Calu3 (cell line): ENCODE measurements around the gene SRGAP3. TPM values are rescaled to one million over a fixed set of nuclear protein-coding genes. Genes with fewer than 3 reads are reported as not detected.

Experiments
- BruUV-seq: library from RNA; stranded (reverse); fragments of 400-500 nt; replicated peaks from 2 replicates; lab custom pipeline; 2021; lab: Mats Ljungman, UMichigan
- CTCF ChIA-PET: fragments of 300-600 bp; sonication (Branson Sonifier 250); formaldehyde crosslinking; loops from one replicate; lab custom pipeline; 2022; ENCODE audit warnings: antibody characterized with exemption; lab: Charles Lee
- DNase-seq: peaks from one replicate; pipeline ENCODE4 v3.0.0; 2022
- H3K27ac Mint-ChIP-seq: one replicate; pipeline ENCODE4 v1.8.0; 2022; ENCODE audit warnings: mixed read lengths; ENCODE audit not compliant: unreplicated experiment
- H3K27me3 Mint-ChIP-seq: one replicate; pipeline ENCODE4 v1.8.0; 2022; ENCODE audit warnings: mixed read lengths; ENCODE audit not compliant: unreplicated experiment
- H3K36me3 Mint-ChIP-seq: one replicate; pipeline ENCODE4 v1.8.0; 2022; ENCODE audit warnings: mild to moderate bottlenecking, moderate library complexity, mixed read lengths; ENCODE audit not compliant: insufficient read depth, unreplicated experiment
- H3K4me1 Mint-ChIP-seq: one replicate; pipeline ENCODE4 v1.8.0; 2022; ENCODE audit warnings: mild to moderate bottlenecking, low read depth, mixed read lengths; ENCODE audit not compliant: unreplicated experiment
- H3K4me3 Mint-ChIP-seq: one replicate; pipeline ENCODE4 v1.8.0; 2022; ENCODE audit warnings: mild to moderate bottlenecking, low read depth, moderate library complexity, mixed read lengths; ENCODE audit not compliant: unreplicated experiment
- H3K9me3 Mint-ChIP-seq: one replicate; pipeline ENCODE4 v1.8.0; 2022; ENCODE audit warnings: low read depth, mixed read lengths; ENCODE audit not compliant: unreplicated experiment
- intact Hi-C: fragments of 100-400 bp; cut with micrococcal nuclease; formaldehyde crosslinking; loops from one replicate; pipeline ENCODE4 v1.10.0; 2022; ENCODE audit not compliant: unreplicated experiment
- total RNA-seq: library from RNA; stranded (reverse); gene quantifications from 2 replicates; pipeline ENCODE4 v1.2.3, GENCODE V29; 2022
- TF ChIP-seq, protein P1 (sequence below): fragments of 200-600 bp; IDR thresholded peaks from one replicate; pipeline ENCODE4 v1.8.0; 2022; ENCODE audit warnings: antibody characterized with exemption; ENCODE audit not compliant: unreplicated experiment

The SRGAP3 gene
- total RNA-seq, 1 experiment from 2014 or later: 8.2 TPM

DNA sequence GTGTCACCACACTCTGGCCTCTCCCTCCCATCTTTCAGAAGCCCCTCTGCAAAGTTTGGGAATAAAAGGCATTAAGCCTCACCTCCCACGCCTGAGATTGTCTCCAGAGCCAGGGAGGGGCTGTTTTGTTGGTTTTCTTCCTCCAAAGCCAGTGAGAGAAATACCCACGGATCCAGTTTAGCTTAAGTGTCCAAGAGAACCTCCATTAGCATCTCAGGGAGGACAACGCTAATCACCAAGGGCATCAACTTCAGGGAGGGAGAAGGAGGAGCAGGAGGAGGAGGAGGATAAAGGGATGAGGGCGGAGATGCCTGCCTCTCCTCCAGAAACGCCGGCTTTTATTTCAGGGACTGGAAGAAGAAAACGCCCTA lies 101.6 kb downstream of the SRGAP3 start:
- no peak overlapping the region for H3K4me3 Mint-ChIP-seq
- BruUV-seq: no TSS peak
- peaks cover 14% of the 10 kb centered on the region for H3K4me1 Mint-ChIP-seq
- intact Hi-C loops: no loop called here
- peaks cover 17% of the 10 kb centered on the region for H3K9me3 Mint-ChIP-seq
- CTCF ChIA-PET: no interaction called here
- TF ChIP-seq, protein P1, sequence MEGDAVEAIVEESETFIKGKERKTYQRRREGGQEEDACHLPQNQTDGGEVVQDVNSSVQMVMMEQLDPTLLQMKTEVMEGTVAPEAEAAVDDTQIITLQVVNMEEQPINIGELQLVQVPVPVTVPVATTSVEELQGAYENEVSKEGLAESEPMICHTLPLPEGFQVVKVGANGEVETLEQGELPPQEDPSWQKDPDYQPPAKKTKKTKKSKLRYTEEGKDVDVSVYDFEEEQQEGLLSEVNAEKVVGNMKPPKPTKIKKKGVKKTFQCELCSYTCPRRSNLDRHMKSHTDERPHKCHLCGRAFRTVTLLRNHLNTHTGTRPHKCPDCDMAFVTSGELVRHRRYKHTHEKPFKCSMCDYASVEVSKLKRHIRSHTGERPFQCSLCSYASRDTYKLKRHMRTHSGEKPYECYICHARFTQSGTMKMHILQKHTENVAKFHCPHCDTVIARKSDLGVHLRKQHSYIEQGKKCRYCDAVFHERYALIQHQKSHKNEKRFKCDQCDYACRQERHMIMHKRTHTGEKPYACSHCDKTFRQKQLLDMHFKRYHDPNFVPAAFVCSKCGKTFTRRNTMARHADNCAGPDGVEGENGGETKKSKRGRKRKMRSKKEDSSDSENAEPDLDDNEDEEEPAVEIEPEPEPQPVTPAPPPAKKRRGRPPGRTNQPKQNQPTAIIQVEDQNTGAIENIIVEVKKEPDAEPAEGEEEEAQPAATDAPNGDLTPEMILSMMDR: no peak
- H3K27me3 Mint-ChIP-seq: no peaks in the 10 kb centered on the region
- no peak overlapping the region for H3K27ac Mint-ChIP-seq
- DNase-seq: no peak
- no peaks in the 10 kb centered on the region for H3K36me3 Mint-ChIP-seq

- H3K4me1 Mint-ChIP-seq: peaks cover 14% of the 10 kb centered on the region
- no TSS peak for BruUV-seq
- intact Hi-C loops: no loop called here
- no peak overlapping the region for H3K27ac Mint-ChIP-seq
- DNase-seq: no peak
- TF ChIP-seq, protein P1: no peak
- peaks cover 17% of the 10 kb centered on the region for H3K9me3 Mint-ChIP-seq
- H3K36me3 Mint-ChIP-seq: no peaks in the 10 kb centered on the region
- H3K4me3 Mint-ChIP-seq: no peak overlapping the region
- no peaks in the 10 kb centered on the region for H3K27me3 Mint-ChIP-seq
- CTCF ChIA-PET: no interaction called here
Observed at GRCh38 chr3:9147215-9147895, 102.1 kb downstream of the SRGAP3 start.

DNA sequence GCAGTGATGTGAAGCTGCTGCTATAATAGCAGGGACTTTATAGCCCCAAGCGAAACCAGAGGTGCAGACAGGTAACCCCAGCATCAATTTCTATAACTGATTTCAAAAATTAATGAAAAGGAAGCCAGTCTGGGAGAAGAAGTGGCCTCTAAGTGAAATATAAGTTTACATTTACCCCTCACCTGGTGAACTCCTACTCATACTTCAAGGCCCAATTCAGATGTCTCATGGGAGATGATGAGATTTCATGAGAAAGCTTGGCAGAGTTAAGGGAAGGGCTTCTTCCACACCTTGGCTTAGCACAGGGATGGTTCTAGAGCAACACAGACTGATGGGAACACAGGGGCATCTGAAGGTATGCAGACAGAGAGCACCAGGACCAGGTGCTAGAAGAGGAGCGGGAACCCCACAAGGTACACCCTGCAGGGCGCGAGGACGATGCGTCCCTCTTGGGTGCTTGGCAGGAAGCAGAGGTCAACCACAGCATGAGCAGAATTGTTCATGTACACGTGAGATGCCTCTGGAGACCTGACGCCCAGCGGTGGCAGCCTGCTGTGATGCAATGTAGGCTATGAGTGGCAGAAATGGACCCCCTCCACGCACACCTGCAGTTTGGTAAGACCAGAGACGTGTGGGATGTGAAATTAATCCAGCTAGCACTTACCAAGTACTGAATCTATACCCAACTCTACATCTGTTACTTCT lies 102.9 kb downstream of the SRGAP3 start:
- Mint-ChIP-seq H3K4me1 (peaks cover 14% of the 10 kb centered on the region), H3K4me3 (no peak overlapping the region), H3K27me3 (no peaks in the 10 kb centered on the region), H3K36me3 (no peaks in the 10 kb centered on the region), H3K27ac (no peak overlapping the region), H3K9me3 (peaks cover 16% of the 10 kb centered on the region)
- intact Hi-C loops: no loop called here
- BruUV-seq: no TSS peak
- CTCF ChIA-PET: no interaction called here
- TF ChIP-seq, protein P1: no peak
- no peak for DNase-seq

DNA sequence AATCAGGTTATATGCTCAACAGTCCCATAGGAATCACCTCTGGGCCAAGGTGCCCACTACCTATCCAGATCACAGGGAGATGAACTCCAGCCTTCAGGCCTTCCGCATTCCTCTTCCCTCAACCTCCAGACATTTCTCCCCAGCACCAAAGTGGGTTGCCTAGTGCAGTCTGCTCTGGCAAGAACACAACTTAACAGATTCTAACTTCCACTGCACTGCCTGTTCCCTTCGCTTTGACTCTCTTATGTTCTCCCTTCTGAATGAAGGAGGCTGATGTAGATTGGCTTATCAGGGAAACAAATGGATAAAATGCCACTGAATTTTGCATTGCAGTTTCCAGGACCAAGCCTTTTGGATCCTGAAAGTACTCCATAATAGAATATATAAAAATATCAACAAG lies 106.3 kb downstream of the SRGAP3 start:
- peaks cover 2% of the 10 kb centered on the region for H3K9me3 Mint-ChIP-seq
- intact Hi-C loops: no loop called here
- BruUV-seq: no TSS peak
- no peaks in the 10 kb centered on the region for H3K4me1 Mint-ChIP-seq
- no peak overlapping the region for H3K4me3 Mint-ChIP-seq
- no peaks in the 10 kb centered on the region for H3K27me3 Mint-ChIP-seq
- no peak for DNase-seq
- H3K27ac Mint-ChIP-seq: no peak overlapping the region
- TF ChIP-seq, protein P1: no peak
- no peaks in the 10 kb centered on the region for H3K36me3 Mint-ChIP-seq
- CTCF ChIA-PET: no interaction called here
